Measurements from ENCODE around the gene SSTR3. TPM values are rescaled to one million over a fixed set of nuclear protein-coding genes. Genes with fewer than 3 reads are reported as not detected.

SSTR3 gene
- total and polyA plus RNA-seq, 9 of the 15 experiments (the other 6 are each of a cell fraction or from before 2014, with no cell fraction given), result 0.03 TPM; not detected in 8

GRCh38 chr22:37157516-37158285, 54.6 kb downstream of the SSTR3 start:
- ChIA-PET CTCF (ENCODE audit: low intra/inter-chr PET ratio) (no interaction called here), POLR2A (interaction anchor here (0.6 kb wide), 1 partner anchor 59 kb away, joined by 4 read pairs; no protein-coding TSS in a partner anchor)
- no TSS peak for BruUV-seq (replicated peaks)

More at GRCh38 chr22:37157516-37158285, 54.6 kb downstream of the SSTR3 start:
- FAIRE-seq, result no peak
- Histone ChIP-seq H3K27ac (ENCODE audit: extremely low read depth, low read depth, low read length) (no peak overlapping the region), H2AFZ (ENCODE audit: low read depth, low read length) (no peak overlapping the region), H3K27me3 (ENCODE audit: control insufficient read depth in 2 of 2, insufficient read depth in 2 of 2, low read length in 2 of 2) (peaks cover 0 to 57% of the 10 kb centered on the region in 2 experiments; a peak in 4 of 5 replicates), H3K9me3 (replicated peaks; ENCODE audit: control insufficient read depth, insufficient read depth, low read depth, low read length) (no peaks in the 10 kb centered on the region; the same call in 1 of the 2 replicates), H3K79me2 (ENCODE audit: control insufficient read depth, insufficient read depth, low read length) (no peaks in the 10 kb centered on the region), H3K4me3 (no peak overlapping the region), H3K4me2 (ENCODE audit: insufficient read depth, low read length) (no peak overlapping the region), H4K20me1 (replicated peaks; ENCODE audit: control insufficient read depth, insufficient read depth, low read length) (no peaks in the 10 kb centered on the region; the same call in 1 of the 2 replicates), H3K9ac (ENCODE audit: insufficient read depth in 1 of 2, low read depth in 2 of 2, low read length in 2 of 2) (no peak overlapping the region), H3K36me3 (ENCODE audit: control insufficient read depth, insufficient read depth, low read length) (no peaks in the 10 kb centered on the region), H3K9me1 (ENCODE audit: control insufficient read depth, insufficient read depth, low read length) (no peaks in the 10 kb centered on the region), H3K4me1 (replicated peaks in 1 of 2; ENCODE audit: control insufficient read depth in 2 of 2, insufficient read depth in 2 of 2, low read length in 2 of 2) (no peaks in the 10 kb centered on the region; a peak in 1 of 5 replicates)
- 14% methylated on average over 11 of the region's 13 CpGs for WGBS (ENCODE audit: insufficient coverage, low coverage, missing lambda C conversion rate)
- in situ Hi-C loops (cut with MboI), result no loop called here
- TF ChIP-seq DLX4 (CRISPR knock-in tag; IDR thresholded peaks at IDR 0.05), result no peak
- no peak for TF ChIP-seq SNIP1 (IDR thresholded peaks at IDR 0.05; ENCODE audit: low read depth)
- TF ChIP-seq ERF (CRISPR knock-in tag; IDR thresholded peaks at IDR 0.05), result no peak
- TF ChIP-seq KHSRP (IDR thresholded peaks at IDR 0.05), result no peak
- TF ChIP-seq SFPQ (IDR thresholded peaks at IDR 0.05; ENCODE audit: low read depth, low read length), result no peak
- no peak for TF ChIP-seq ZNF583 (CRISPR knock-in tag; IDR thresholded peaks at IDR 0.05)
- TF ChIP-seq, protein P1, sequence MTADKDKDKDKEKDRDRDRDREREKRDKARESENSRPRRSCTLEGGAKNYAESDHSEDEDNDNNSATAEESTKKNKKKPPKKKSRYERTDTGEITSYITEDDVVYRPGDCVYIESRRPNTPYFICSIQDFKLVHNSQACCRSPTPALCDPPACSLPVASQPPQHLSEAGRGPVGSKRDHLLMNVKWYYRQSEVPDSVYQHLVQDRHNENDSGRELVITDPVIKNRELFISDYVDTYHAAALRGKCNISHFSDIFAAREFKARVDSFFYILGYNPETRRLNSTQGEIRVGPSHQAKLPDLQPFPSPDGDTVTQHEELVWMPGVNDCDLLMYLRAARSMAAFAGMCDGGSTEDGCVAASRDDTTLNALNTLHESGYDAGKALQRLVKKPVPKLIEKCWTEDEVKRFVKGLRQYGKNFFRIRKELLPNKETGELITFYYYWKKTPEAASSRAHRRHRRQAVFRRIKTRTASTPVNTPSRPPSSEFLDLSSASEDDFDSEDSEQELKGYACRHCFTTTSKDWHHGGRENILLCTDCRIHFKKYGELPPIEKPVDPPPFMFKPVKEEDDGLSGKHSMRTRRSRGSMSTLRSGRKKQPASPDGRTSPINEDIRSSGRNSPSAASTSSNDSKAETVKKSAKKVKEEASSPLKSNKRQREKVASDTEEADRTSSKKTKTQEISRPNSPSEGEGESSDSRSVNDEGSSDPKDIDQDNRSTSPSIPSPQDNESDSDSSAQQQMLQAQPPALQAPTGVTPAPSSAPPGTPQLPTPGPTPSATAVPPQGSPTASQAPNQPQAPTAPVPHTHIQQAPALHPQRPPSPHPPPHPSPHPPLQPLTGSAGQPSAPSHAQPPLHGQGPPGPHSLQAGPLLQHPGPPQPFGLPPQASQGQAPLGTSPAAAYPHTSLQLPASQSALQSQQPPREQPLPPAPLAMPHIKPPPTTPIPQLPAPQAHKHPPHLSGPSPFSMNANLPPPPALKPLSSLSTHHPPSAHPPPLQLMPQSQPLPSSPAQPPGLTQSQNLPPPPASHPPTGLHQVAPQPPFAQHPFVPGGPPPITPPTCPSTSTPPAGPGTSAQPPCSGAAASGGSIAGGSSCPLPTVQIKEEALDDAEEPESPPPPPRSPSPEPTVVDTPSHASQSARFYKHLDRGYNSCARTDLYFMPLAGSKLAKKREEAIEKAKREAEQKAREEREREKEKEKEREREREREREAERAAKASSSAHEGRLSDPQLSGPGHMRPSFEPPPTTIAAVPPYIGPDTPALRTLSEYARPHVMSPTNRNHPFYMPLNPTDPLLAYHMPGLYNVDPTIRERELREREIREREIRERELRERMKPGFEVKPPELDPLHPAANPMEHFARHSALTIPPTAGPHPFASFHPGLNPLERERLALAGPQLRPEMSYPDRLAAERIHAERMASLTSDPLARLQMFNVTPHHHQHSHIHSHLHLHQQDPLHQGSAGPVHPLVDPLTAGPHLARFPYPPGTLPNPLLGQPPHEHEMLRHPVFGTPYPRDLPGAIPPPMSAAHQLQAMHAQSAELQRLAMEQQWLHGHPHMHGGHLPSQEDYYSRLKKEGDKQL (CRISPR knock-in tag; IDR thresholded peaks at IDR 0.05; ENCODE audit: borderline replicate concordance), result no peak
- TF ChIP-seq ZNF146 (CRISPR knock-in tag; IDR thresholded peaks at IDR 0.05; ENCODE audit: unreplicated experiment), result no peak
- TF ChIP-seq SRSF3 (IDR thresholded peaks at IDR 0.05; ENCODE audit: insufficient read depth, low read length), result no peak
- no peak for TF ChIP-seq CCNT2 (IDR thresholded peaks at IDR 0.05; ENCODE audit: borderline replicate concordance, extremely low read depth, insufficient read length, low read depth, low read length)
- TF ChIP-seq NFYB (IDR thresholded peaks at IDR 0.05; ENCODE audit: extremely low read depth, insufficient read length), result no peak
- no peak for TF ChIP-seq HNRNPLL (IDR thresholded peaks at IDR 0.05; ENCODE audit: low read depth, low read length, poor library complexity, severe bottlenecking)
- no peak for ATAC-seq
- no peak for DNase-seq (ENCODE audit: extremely low read depth in 1 of 4, low spot score in 3 of 4)
- intact Hi-C loops (cut with micrococcal nuclease), result no loop called here

Data from K562 (cell line).